ENCODE results near the gene SESN1.

SESN1 gene

GRCh38 chr6:108966855-108967755 lies 127.5 kb downstream of the SESN1 start:
- in situ Hi-C loops (cut with MboI; ENCODE audit: low sequenced_read_pairs) = no loop called here

GRCh38 chr6:108966251-108966650 lies 128.4 kb downstream of the SESN1 start:
- in situ Hi-C loops (cut with MboI; ENCODE audit: low sequenced_read_pairs) = no loop called here

- in situ Hi-C loops (cut with MboI; ENCODE audit: low sequenced_read_pairs) = no loop called here
These were observed 132.7 kb downstream of the SESN1 start for GRCh38 chr6:108961985-108962384.

GRCh38 chr6:108961077-108961476 lies 133.6 kb downstream of the SESN1 start:
- in situ Hi-C loops (cut with MboI; ENCODE audit: low sequenced_read_pairs) = no loop called here

GRCh38 chr6:108960601-108961000 lies 134.0 kb downstream of the SESN1 start:
- in situ Hi-C loops (cut with MboI; ENCODE audit: low sequenced_read_pairs) = no loop called here

GRCh38 chr6:108959972-108960582 lies 134.6 kb downstream of the SESN1 start:
- in situ Hi-C loops (cut with MboI; ENCODE audit: low sequenced_read_pairs) = no loop called here

GRCh38 chr6:108958900-108959770 lies 135.5 kb downstream of the SESN1 start:
- in situ Hi-C loops (cut with MboI; ENCODE audit: low sequenced_read_pairs) = no loop called here

GRCh38 chr6:108957221-108957620 lies 137.4 kb downstream of the SESN1 start:
- in situ Hi-C loops (cut with MboI; ENCODE audit: low sequenced_read_pairs) = no loop called here

- in situ Hi-C loops (cut with MboI; ENCODE audit: low sequenced_read_pairs) = no loop called here
These were observed 139.2 kb downstream of the SESN1 start for GRCh38 chr6:108955329-108955949.

- in situ Hi-C loops (cut with MboI; ENCODE audit: low sequenced_read_pairs) = no loop called here
These were observed 141.0 kb downstream of the SESN1 start for GRCh38 chr6:108953681-108954080.

GRCh38 chr6:108952776-108953486 lies 141.7 kb downstream of the SESN1 start:
- in situ Hi-C loops (cut with MboI; ENCODE audit: low sequenced_read_pairs) = no loop called here

- in situ Hi-C loops (cut with MboI; ENCODE audit: low sequenced_read_pairs) = no loop called here
These were observed 143.2 kb downstream of the SESN1 start for GRCh38 chr6:108951351-108951953.

GRCh38 chr6:108948181-108948661 lies 146.4 kb downstream of the SESN1 start:
- in situ Hi-C loops (cut with MboI; ENCODE audit: low sequenced_read_pairs) = no loop called here

- in situ Hi-C loops (cut with MboI; ENCODE audit: low sequenced_read_pairs) = no loop called here
These were observed 147.4 kb downstream of the SESN1 start for GRCh38 chr6:108947114-108947854.

GRCh38 chr6:108946695-108947094 lies 148.0 kb downstream of the SESN1 start:
- in situ Hi-C loops (cut with MboI; ENCODE audit: low sequenced_read_pairs) = no loop called here

GRCh38 chr6:108945681-108946159 lies 148.9 kb downstream of the SESN1 start:
- in situ Hi-C loops (cut with MboI; ENCODE audit: low sequenced_read_pairs) = no loop called here

- in situ Hi-C loops (cut with MboI; ENCODE audit: low sequenced_read_pairs) = no loop called here
These were observed 149.7 kb downstream of the SESN1 start for GRCh38 chr6:108944707-108945680.

GRCh38 chr6:108944071-108944470 lies 150.6 kb downstream of the SESN1 start:
- in situ Hi-C loops (cut with MboI; ENCODE audit: low sequenced_read_pairs) = no loop called here

Measured in hTERT RPE-1 (cell line).